Calu3 (cell line): Measurements from ENCODE around the gene PDZD2. TPM values are rescaled to one million over a fixed set of nuclear protein-coding genes. Genes with fewer than 3 reads are reported as not detected.

Experiments used
- BruUV-seq: library from RNA; stranded (reverse); fragments of 400-500 nt; replicated peaks from 2 replicates; lab custom pipeline; 2021; lab: Mats Ljungman, UMichigan
- CTCF ChIA-PET: fragments of 300-600 bp; sonication (Branson Sonifier 250); formaldehyde crosslinking; loops from one replicate; lab custom pipeline; 2022; ENCODE audit warnings: antibody characterized with exemption; lab: Charles Lee
- DNase-seq: peaks from one replicate; pipeline ENCODE4 v3.0.0; 2022
- H3K27ac Mint-ChIP-seq: one replicate; pipeline ENCODE4 v1.8.0; 2022; ENCODE audit warnings: mixed read lengths; ENCODE audit not compliant: unreplicated experiment
- H3K27me3 Mint-ChIP-seq: one replicate; pipeline ENCODE4 v1.8.0; 2022; ENCODE audit warnings: mixed read lengths; ENCODE audit not compliant: unreplicated experiment
- H3K36me3 Mint-ChIP-seq: one replicate; pipeline ENCODE4 v1.8.0; 2022; ENCODE audit warnings: mild to moderate bottlenecking, moderate library complexity, mixed read lengths; ENCODE audit not compliant: insufficient read depth, unreplicated experiment
- H3K4me1 Mint-ChIP-seq: one replicate; pipeline ENCODE4 v1.8.0; 2022; ENCODE audit warnings: mild to moderate bottlenecking, low read depth, mixed read lengths; ENCODE audit not compliant: unreplicated experiment
- H3K4me3 Mint-ChIP-seq: one replicate; pipeline ENCODE4 v1.8.0; 2022; ENCODE audit warnings: mild to moderate bottlenecking, low read depth, moderate library complexity, mixed read lengths; ENCODE audit not compliant: unreplicated experiment
- H3K9me3 Mint-ChIP-seq: one replicate; pipeline ENCODE4 v1.8.0; 2022; ENCODE audit warnings: low read depth, mixed read lengths; ENCODE audit not compliant: unreplicated experiment
- intact Hi-C: fragments of 100-400 bp; cut with micrococcal nuclease; formaldehyde crosslinking; loops from one replicate; pipeline ENCODE4 v1.10.0; 2022; ENCODE audit not compliant: unreplicated experiment
- total RNA-seq: library from RNA; stranded (reverse); gene quantifications from 2 replicates; pipeline ENCODE4 v1.2.3, GENCODE V29; 2022
- TF ChIP-seq, protein P1 (sequence below): fragments of 200-600 bp; IDR thresholded peaks from one replicate; pipeline ENCODE4 v1.8.0; 2022; ENCODE audit warnings: antibody characterized with exemption; ENCODE audit not compliant: unreplicated experiment

PDZD2 gene
- total RNA-seq, 1 experiment from 2014 or later = 0.97 TPM

DNA sequence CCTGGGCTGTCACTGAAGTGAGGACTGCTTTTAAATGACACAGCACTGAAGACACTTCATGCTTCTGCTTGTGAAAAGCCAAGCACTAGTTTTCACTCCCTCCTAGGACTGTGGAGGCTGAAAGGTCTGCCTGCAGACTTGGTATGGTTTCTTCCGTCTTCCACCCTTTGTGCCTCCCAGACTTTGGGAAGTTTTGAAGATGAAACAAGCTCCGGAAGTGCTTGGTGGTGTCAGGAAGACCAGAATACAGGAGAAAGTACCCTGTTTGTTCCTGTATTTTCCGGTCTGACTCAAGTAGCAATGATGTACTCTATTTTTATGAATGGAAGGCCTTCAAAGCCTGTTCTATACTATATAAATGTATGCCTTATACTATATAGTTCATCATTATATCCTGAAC lies 222.7 kb downstream of the PDZD2 start:
- CTCF ChIA-PET = no interaction called here
- no peaks in the 10 kb centered on the region for H3K4me1 Mint-ChIP-seq
- H3K4me3 Mint-ChIP-seq = no peak overlapping the region

DNA sequence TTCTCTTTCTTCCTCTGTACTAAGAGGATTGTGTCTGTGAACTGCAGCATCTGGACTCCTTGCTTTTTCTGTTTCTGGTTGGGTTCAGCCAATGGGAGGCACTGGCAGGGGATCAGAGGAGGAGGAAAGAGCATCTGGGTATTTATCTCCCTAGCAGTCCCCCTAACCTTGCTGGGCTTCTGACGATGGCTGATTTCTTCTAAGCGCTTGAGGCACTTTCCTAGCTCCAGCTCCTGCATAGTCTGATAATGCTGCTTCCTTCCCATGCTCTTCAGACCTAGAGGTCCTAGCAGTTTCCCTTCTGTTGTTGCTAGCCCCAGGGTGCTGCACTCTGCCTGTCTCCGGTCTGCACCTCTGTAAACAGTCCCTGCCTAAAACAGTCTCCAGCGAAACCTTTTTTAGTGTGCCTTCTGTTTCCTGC lies 225.1 kb downstream of the PDZD2 start:
- peaks cover 8% of the 10 kb centered on the region for H3K9me3 Mint-ChIP-seq
- no peaks in the 10 kb centered on the region for H3K4me1 Mint-ChIP-seq

More for the DNA sequence above, 222.7 kb downstream of the PDZD2 start:
- Mint-ChIP-seq H3K36me3 (no peaks in the 10 kb centered on the region), H3K9me3 (peaks cover 8% of the 10 kb centered on the region), H3K27ac (no peak overlapping the region), H3K27me3 (peaks cover 19% of the 10 kb centered on the region)
- no peak for DNase-seq
- intact Hi-C loops = no loop called here
- no TSS peak for BruUV-seq
- TF ChIP-seq, protein P1, sequence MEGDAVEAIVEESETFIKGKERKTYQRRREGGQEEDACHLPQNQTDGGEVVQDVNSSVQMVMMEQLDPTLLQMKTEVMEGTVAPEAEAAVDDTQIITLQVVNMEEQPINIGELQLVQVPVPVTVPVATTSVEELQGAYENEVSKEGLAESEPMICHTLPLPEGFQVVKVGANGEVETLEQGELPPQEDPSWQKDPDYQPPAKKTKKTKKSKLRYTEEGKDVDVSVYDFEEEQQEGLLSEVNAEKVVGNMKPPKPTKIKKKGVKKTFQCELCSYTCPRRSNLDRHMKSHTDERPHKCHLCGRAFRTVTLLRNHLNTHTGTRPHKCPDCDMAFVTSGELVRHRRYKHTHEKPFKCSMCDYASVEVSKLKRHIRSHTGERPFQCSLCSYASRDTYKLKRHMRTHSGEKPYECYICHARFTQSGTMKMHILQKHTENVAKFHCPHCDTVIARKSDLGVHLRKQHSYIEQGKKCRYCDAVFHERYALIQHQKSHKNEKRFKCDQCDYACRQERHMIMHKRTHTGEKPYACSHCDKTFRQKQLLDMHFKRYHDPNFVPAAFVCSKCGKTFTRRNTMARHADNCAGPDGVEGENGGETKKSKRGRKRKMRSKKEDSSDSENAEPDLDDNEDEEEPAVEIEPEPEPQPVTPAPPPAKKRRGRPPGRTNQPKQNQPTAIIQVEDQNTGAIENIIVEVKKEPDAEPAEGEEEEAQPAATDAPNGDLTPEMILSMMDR = no peak

DNA sequence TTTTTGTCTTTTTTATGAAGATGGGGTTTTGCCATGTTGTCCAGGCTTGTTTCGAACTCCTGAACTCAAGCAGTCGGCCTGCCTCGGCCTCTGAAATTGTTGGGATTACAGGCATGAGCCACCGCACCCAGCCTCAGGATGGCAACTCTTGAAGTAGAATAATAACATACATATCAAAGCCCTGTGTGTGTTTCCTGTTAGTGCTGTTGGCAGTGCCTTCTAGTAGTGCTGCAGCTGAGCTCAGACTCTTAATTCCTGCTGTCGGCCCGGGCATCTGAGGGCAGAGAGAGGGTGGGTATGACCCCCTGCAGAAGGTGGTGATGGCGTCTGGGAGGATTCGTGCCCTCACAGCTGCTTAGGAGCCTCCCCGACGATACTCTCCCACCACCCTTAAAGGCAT lies 227.2 kb downstream of the PDZD2 start:
- CTCF ChIA-PET = no interaction called here

More for the DNA sequence above, 225.1 kb downstream of the PDZD2 start:
- Mint-ChIP-seq H3K36me3 (no peaks in the 10 kb centered on the region), H3K4me3 (no peak overlapping the region), H3K27me3 (peaks cover 29% of the 10 kb centered on the region), H3K27ac (no peak overlapping the region)
- BruUV-seq = no TSS peak
- CTCF ChIA-PET = interaction anchor here (0.7 kb wide), 1 partner anchor 670 kb away, joined by 3 read pairs; no protein-coding TSS in a partner anchor
- TF ChIP-seq, protein P1 = no peak
- intact Hi-C loops = loop anchor here (1.0 kb wide), 1 partner anchor 18 kb away; no protein-coding TSS in a partner anchor
- DNase-seq = no peak

DNA sequence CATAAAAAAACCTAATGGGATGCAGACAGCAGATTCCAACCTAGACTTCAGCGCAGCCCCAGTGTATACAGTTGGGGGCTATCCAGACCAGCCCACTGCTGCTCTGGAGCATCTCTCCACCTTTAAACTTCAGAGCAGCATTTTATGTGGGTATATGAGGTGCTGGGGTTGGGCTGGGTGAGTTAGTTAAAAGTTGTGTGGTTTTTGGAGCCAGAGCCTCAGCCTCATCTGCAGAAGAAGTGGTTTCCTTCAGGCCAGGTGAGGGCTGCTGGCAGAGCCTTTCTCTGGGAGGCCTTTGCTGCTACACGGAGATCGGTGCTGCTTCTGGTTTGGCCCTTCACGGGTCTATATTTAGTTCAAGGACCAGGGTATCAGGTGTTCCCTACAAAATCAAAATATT lies 228.3 kb downstream of the PDZD2 start:
- DNase-seq = no peak
- peaks cover 37% of the 10 kb centered on the region for H3K27me3 Mint-ChIP-seq
- intact Hi-C loops = no loop called here
- no peaks in the 10 kb centered on the region for H3K4me1 Mint-ChIP-seq
- H3K27ac Mint-ChIP-seq = no peak overlapping the region
- TF ChIP-seq, protein P1 = no peak
- CTCF ChIA-PET = interaction anchor here (0.6 kb wide), 2 partner anchors 16 to 277 kb away, joined by 5 to 8 read pairs; no protein-coding TSS in a partner anchor
- H3K4me3 Mint-ChIP-seq = no peak overlapping the region
- H3K9me3 Mint-ChIP-seq = no peaks in the 10 kb centered on the region
- no TSS peak for BruUV-seq
- H3K36me3 Mint-ChIP-seq = no peaks in the 10 kb centered on the region

More for the DNA sequence above, 227.2 kb downstream of the PDZD2 start:
- Mint-ChIP-seq H3K36me3 (no peaks in the 10 kb centered on the region), H3K27ac (no peak overlapping the region), H3K27me3 (peaks cover 37% of the 10 kb centered on the region), H3K4me3 (no peak overlapping the region), H3K9me3 (no peaks in the 10 kb centered on the region), H3K4me1 (no peaks in the 10 kb centered on the region)
- TF ChIP-seq, protein P1 = no peak
- intact Hi-C loops = no loop called here
- no peak for DNase-seq
- no TSS peak for BruUV-seq
